ENCODE measurements around the gene PNPLA4. TPM values are rescaled to one million over a fixed set of nuclear protein-coding genes. Genes with fewer than 3 reads are reported as not detected.
A peak's percentile ranks its signal among the peaks of the same experiment; 100 is the strongest.

Gene PNPLA4
- polyA plus RNA-seq, 1 donor (not counting 4 experiments of a cell fraction or from before 2014, with no cell fraction given) = 39.6 TPM

GRCh38 chrX:7960246-7960645 lies 33.0 kb upstream of the PNPLA4 start:
- Histone ChIP-seq H4K20me1 (ENCODE audit: control insufficient read depth, extremely low read depth, insufficient read depth, low read length) (no peaks in the 10 kb centered on the region), H3K9me3 (ENCODE audit: control insufficient read depth, low read depth, low read length) (peaks cover 3% of the 10 kb centered on the region), H3K27me3 (ENCODE audit: control insufficient read depth, extremely low read depth, insufficient read depth, low read length) (no peaks in the 10 kb centered on the region), H2AFZ (ENCODE audit: control insufficient read depth, low read length) (no peak overlapping the region), H3K9ac (ENCODE audit: control insufficient read depth, extremely low read depth, insufficient read depth, low read length) (no peak overlapping the region), H3K36me3 (ENCODE audit: control insufficient read depth in 2 of 2, extremely low read depth in 1 of 2, insufficient read depth in 2 of 2, low read length in 2 of 2) (no peaks in the 10 kb centered on the region), H3K4me1 (ENCODE audit: control insufficient read depth, extremely low read depth, insufficient read depth, low read length) (no peaks in the 10 kb centered on the region), H3K4me3 (ENCODE audit: control insufficient read depth in 2 of 3, extremely low read depth in 1 of 3, insufficient read depth in 2 of 3, low read depth in 1 of 3, low read length in 3 of 3) (no peak overlapping the region), H3K4me2 (ENCODE audit: control insufficient read depth, extremely low read depth, insufficient read depth, low read depth, low read length) (no peak overlapping the region), H3K27ac (ENCODE audit: control insufficient read depth, insufficient read depth, low read length) (no peak overlapping the region), H3K79me2 (ENCODE audit: control insufficient read depth, insufficient read depth, low read length) (no peaks in the 10 kb centered on the region), H3K9me1 (ENCODE audit: control insufficient read depth, extremely low read depth, insufficient read depth, low read length) (no peaks in the 10 kb centered on the region)
- no peak for FAIRE-seq
- dilution Hi-C loops (cut with MboI; ENCODE audit: extremely low pct_ligation_motif_present, low sequenced_read_pairs) = no loop called here
- TF ChIP-seq EZH2 (IDR thresholded peaks at IDR 0.05; ENCODE audit: low read length) (no peak), CTCF (optimal IDR thresholded peaks at IDR 0.05 in 1 of 3, IDR thresholded peaks at IDR 0.05 in 1 of 3, conservative IDR thresholded peaks at IDR 0.05 in 1 of 3; ENCODE audit: extremely low read depth in 1 of 3, insufficient read depth in 2 of 3, low read length in 3 of 3) (no peak)
- DNase-seq (ENCODE audit: low read depth, low spot score) = no peak

- Histone ChIP-seq H3K4me3 (ENCODE audit: control insufficient read depth in 2 of 3, extremely low read depth in 1 of 3, insufficient read depth in 2 of 3, low read depth in 1 of 3, low read length in 3 of 3) (no peak overlapping the region), H3K36me3 (ENCODE audit: control insufficient read depth in 2 of 2, extremely low read depth in 1 of 2, insufficient read depth in 2 of 2, low read length in 2 of 2) (no peaks in the 10 kb centered on the region), H3K4me1 (ENCODE audit: control insufficient read depth, extremely low read depth, insufficient read depth, low read length) (peaks cover 4% of the 10 kb centered on the region), H3K27me3 (ENCODE audit: control insufficient read depth, extremely low read depth, insufficient read depth, low read length) (no peaks in the 10 kb centered on the region), H3K4me2 (ENCODE audit: control insufficient read depth, extremely low read depth, insufficient read depth, low read depth, low read length) (no peak overlapping the region), H2AFZ (ENCODE audit: control insufficient read depth, low read length) (no peak overlapping the region), H3K9me1 (ENCODE audit: control insufficient read depth, extremely low read depth, insufficient read depth, low read length) (no peaks in the 10 kb centered on the region), H3K27ac (ENCODE audit: control insufficient read depth, insufficient read depth, low read length) (no peak overlapping the region), H4K20me1 (ENCODE audit: control insufficient read depth, extremely low read depth, insufficient read depth, low read length) (no peaks in the 10 kb centered on the region), H3K9me3 (ENCODE audit: control insufficient read depth, low read depth, low read length) (peaks cover 3% of the 10 kb centered on the region), H3K79me2 (ENCODE audit: control insufficient read depth, insufficient read depth, low read length) (no peaks in the 10 kb centered on the region), H3K9ac (ENCODE audit: control insufficient read depth, extremely low read depth, insufficient read depth, low read length) (no peak overlapping the region)
- peak; percentile 17 for FAIRE-seq
- TF ChIP-seq CTCF (optimal IDR thresholded peaks at IDR 0.05 in 1 of 3, IDR thresholded peaks at IDR 0.05 in 1 of 3, conservative IDR thresholded peaks at IDR 0.05 in 1 of 3; ENCODE audit: extremely low read depth in 1 of 3, insufficient read depth in 2 of 3, low read length in 3 of 3) = no peak
- TF ChIP-seq EZH2 (IDR thresholded peaks at IDR 0.05; ENCODE audit: low read length) = no peak
- dilution Hi-C loops (cut with MboI; ENCODE audit: extremely low pct_ligation_motif_present, low sequenced_read_pairs) = no loop called here
- no peak for DNase-seq (ENCODE audit: low read depth, low spot score)
These were observed 26.2 kb upstream of the PNPLA4 start for GRCh38 chrX:7953446-7953845.
